Calu3 (cell line): ENCODE data around the gene KIF21A. TPM values are rescaled to one million over a fixed set of nuclear protein-coding genes. Genes with fewer than 3 reads are reported as not detected.

Experiments
- BruUV-seq: library from RNA; stranded (reverse); fragments of 400-500 nt; replicated peaks from 2 replicates; lab custom pipeline; 2021; lab: Mats Ljungman, UMichigan
- CTCF ChIA-PET: fragments of 300-600 bp; sonication (Branson Sonifier 250); formaldehyde crosslinking; loops from one replicate; lab custom pipeline; 2022; ENCODE audit warnings: antibody characterized with exemption; lab: Charles Lee
- DNase-seq: peaks from one replicate; pipeline ENCODE4 v3.0.0; 2022
- H3K27ac Mint-ChIP-seq: one replicate; pipeline ENCODE4 v1.8.0; 2022; ENCODE audit warnings: mixed read lengths; ENCODE audit not compliant: unreplicated experiment
- H3K27me3 Mint-ChIP-seq: one replicate; pipeline ENCODE4 v1.8.0; 2022; ENCODE audit warnings: mixed read lengths; ENCODE audit not compliant: unreplicated experiment
- H3K36me3 Mint-ChIP-seq: one replicate; pipeline ENCODE4 v1.8.0; 2022; ENCODE audit warnings: mild to moderate bottlenecking, moderate library complexity, mixed read lengths; ENCODE audit not compliant: insufficient read depth, unreplicated experiment
- H3K4me1 Mint-ChIP-seq: one replicate; pipeline ENCODE4 v1.8.0; 2022; ENCODE audit warnings: mild to moderate bottlenecking, low read depth, mixed read lengths; ENCODE audit not compliant: unreplicated experiment
- H3K4me3 Mint-ChIP-seq: one replicate; pipeline ENCODE4 v1.8.0; 2022; ENCODE audit warnings: mild to moderate bottlenecking, low read depth, moderate library complexity, mixed read lengths; ENCODE audit not compliant: unreplicated experiment
- H3K9me3 Mint-ChIP-seq: one replicate; pipeline ENCODE4 v1.8.0; 2022; ENCODE audit warnings: low read depth, mixed read lengths; ENCODE audit not compliant: unreplicated experiment
- intact Hi-C: fragments of 100-400 bp; cut with micrococcal nuclease; formaldehyde crosslinking; loops from one replicate; pipeline ENCODE4 v1.10.0; 2022; ENCODE audit not compliant: unreplicated experiment
- total RNA-seq: library from RNA; stranded (reverse); gene quantifications from 2 replicates; pipeline ENCODE4 v1.2.3, GENCODE V29; 2022
- TF ChIP-seq, protein P1 (sequence below): fragments of 200-600 bp; IDR thresholded peaks from one replicate; pipeline ENCODE4 v1.8.0; 2022; ENCODE audit warnings: antibody characterized with exemption; ENCODE audit not compliant: unreplicated experiment

Gene KIF21A
- total RNA-seq, 1 experiment from 2014 or later, result 28.7 TPM

DNA sequence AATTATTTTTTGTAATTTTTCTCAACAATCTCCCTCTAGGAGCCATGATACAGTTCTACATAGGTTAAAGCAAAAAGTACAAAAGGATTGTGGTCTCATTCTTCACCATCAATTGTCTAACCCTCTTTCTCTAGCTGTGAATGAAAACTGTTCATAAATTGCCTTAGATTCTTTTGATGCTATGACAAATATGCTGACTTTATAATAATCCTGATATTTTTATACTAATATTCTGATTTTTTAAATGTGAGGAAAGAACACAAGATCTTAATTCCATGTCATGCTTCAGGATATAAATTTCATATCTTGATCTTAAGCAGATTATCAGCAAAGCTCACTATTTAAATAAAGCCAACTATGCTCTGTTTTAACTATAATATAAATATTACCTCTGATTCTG is 75.4 kb downstream of the KIF21A start:
- no peaks in the 10 kb centered on the region for H3K36me3 Mint-ChIP-seq
- BruUV-seq, result no TSS peak
- peaks cover 13% of the 10 kb centered on the region for H3K4me1 Mint-ChIP-seq
- CTCF ChIA-PET, result no interaction called here
- intact Hi-C loops, result loop anchor here (10.0 kb wide), 1 partner anchor 167 kb away; no protein-coding TSS in a partner anchor
- TF ChIP-seq, protein P1, sequence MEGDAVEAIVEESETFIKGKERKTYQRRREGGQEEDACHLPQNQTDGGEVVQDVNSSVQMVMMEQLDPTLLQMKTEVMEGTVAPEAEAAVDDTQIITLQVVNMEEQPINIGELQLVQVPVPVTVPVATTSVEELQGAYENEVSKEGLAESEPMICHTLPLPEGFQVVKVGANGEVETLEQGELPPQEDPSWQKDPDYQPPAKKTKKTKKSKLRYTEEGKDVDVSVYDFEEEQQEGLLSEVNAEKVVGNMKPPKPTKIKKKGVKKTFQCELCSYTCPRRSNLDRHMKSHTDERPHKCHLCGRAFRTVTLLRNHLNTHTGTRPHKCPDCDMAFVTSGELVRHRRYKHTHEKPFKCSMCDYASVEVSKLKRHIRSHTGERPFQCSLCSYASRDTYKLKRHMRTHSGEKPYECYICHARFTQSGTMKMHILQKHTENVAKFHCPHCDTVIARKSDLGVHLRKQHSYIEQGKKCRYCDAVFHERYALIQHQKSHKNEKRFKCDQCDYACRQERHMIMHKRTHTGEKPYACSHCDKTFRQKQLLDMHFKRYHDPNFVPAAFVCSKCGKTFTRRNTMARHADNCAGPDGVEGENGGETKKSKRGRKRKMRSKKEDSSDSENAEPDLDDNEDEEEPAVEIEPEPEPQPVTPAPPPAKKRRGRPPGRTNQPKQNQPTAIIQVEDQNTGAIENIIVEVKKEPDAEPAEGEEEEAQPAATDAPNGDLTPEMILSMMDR, result no peak
- H3K27me3 Mint-ChIP-seq, result no peaks in the 10 kb centered on the region
- no peak for DNase-seq
- no peak overlapping the region for H3K27ac Mint-ChIP-seq
- H3K4me3 Mint-ChIP-seq, result no peak overlapping the region
- no peaks in the 10 kb centered on the region for H3K9me3 Mint-ChIP-seq

DNA sequence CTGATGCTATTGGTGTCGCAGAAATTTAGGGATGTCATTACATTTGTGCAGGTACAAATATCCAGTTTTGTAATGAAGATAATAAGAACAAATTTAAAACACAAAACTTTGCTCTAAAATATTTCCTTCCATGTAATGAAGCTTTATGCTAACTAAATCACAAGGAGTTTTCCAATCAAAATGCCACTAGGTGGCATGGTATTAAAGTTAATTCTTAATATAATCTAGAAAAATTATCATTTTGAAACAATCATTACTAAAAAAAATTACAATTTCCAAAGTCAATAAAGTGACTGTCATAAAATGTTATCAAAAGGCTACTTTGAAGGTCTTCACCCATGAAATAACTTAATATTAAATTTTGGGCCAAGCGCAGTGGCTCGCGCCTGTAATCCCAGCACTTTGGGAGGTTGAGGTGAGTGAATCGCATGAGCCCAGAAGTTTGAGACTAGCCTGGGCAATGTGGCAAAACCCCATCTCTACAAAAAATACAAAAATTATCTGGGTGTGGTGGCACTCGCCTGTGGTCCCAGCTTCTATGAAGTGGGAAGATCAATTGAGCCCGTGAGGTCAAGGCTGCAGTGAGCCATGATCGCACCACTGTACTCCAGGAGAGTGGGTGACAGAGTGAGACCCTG is 77.4 kb downstream of the KIF21A start:
- intact Hi-C loops, result loop anchor here (10.0 kb wide), 1 partner anchor 169 kb away; no protein-coding TSS in a partner anchor
- Mint-ChIP-seq H3K9me3 (no peaks in the 10 kb centered on the region), H3K4me3 (no peak overlapping the region), H3K4me1 (peaks cover 7% of the 10 kb centered on the region), H3K27me3 (no peaks in the 10 kb centered on the region), H3K36me3 (no peaks in the 10 kb centered on the region), H3K27ac (no peak overlapping the region)
- no TSS peak for BruUV-seq
- DNase-seq, result no peak
- TF ChIP-seq, protein P1, result no peak
- CTCF ChIA-PET, result interaction anchor here (0.7 kb wide), 1 partner anchor 196 kb away, joined by 3 read pairs; no protein-coding TSS in a partner anchor

DNA sequence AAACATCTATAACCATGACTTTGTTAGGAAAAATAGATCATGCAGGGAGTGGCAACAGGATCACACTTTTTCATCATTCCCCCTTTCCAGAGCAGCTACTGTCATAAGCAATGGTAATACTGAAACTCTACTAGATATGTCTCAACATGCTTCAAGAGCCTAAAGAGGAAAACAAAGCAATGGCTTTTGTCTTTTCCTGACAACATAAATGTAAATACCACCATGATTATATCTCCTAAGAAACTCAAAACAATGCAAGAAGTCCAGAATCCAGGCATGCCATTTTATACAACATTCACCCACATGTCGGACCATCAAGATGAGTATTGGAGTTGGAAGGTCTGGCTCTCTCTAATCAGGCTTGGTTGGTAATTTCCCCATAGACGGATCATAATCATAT is 78.7 kb downstream of the KIF21A start:
- Mint-ChIP-seq H3K27me3 (no peaks in the 10 kb centered on the region), H3K27ac (no peak overlapping the region), H3K9me3 (no peaks in the 10 kb centered on the region), H3K36me3 (no peaks in the 10 kb centered on the region), H3K4me1 (peaks cover 6% of the 10 kb centered on the region), H3K4me3 (no peak overlapping the region)
- TF ChIP-seq, protein P1, result no peak
- CTCF ChIA-PET, result no interaction called here
- BruUV-seq, result no TSS peak
- no peak for DNase-seq
- intact Hi-C loops, result loop anchor here (10.0 kb wide), 1 partner anchor 171 kb away; no protein-coding TSS in a partner anchor

- no peaks in the 10 kb centered on the region for H3K36me3 Mint-ChIP-seq
- CTCF ChIA-PET, result no interaction called here
- no TSS peak for BruUV-seq
- H3K27me3 Mint-ChIP-seq, result no peaks in the 10 kb centered on the region
- H3K4me3 Mint-ChIP-seq, result no peak overlapping the region
- TF ChIP-seq, protein P1, result no peak
- H3K27ac Mint-ChIP-seq, result no peak overlapping the region
- H3K9me3 Mint-ChIP-seq, result no peaks in the 10 kb centered on the region
- no peak for DNase-seq
- intact Hi-C loops, result loop anchor here (10.0 kb wide), 1 partner anchor 175 kb away; no protein-coding TSS in a partner anchor
- peaks cover 8% of the 10 kb centered on the region for H3K4me1 Mint-ChIP-seq
Observed at GRCh38 chr12:39359645-39360044, 83.3 kb downstream of the KIF21A start.
